GM18507 (cell line): ENCODE results near the gene PYGL.
"Not testable (repeated sequence)": the region's sequence is repeated elsewhere in the genome, so short reads cannot be mapped to it uniquely, and the experiment has no call there.

Experiments
- DNase-seq: peaks from one replicate; pipeline ENCODE4 v3.0.0; 2011; ENCODE audit warnings: low read depth; ENCODE audit not compliant: insufficient read length; ENCODE audit errors: extremely low spot score
- FAIRE-seq: peaks from 2 replicates; lab custom pipeline; 2011; peaks lifted over from hg19 to GRCh38; lab: Jason Lieb, UNC

The PYGL gene

GRCh38 chr14:50932156-50932555 lies 12.1 kb downstream of the PYGL start:
- FAIRE-seq (no peak), DNase-seq (no peak)

GRCh38 chr14:50931559-50931958 lies 12.7 kb downstream of the PYGL start:
- FAIRE-seq, result no peak
- no peak for DNase-seq

DNA sequence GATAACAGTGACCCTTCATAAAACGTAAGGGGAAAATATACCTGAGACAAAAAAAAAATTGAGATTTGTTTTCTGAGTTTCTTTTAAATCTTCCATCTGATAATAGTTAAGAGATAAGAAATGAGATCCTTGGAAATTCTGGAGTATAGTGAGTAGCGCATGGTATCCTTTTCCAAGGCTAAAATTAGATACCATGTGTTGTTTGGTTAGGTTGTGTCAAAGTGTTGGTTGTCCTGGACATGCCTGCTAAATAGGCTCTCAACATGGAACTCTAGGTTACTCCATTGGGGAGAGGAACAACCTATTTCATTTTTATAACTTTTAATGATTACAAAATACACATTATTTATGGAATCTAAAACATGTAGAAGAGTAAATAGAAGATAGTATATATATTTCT lies 14.8 kb downstream of the PYGL start:
- DNase-seq (no peak), FAIRE-seq (no peak)

- DNase-seq (no peak), FAIRE-seq (no peak)
Measured at GRCh38 chr14:50928002-50928635, 16.2 kb downstream of the PYGL start.

- FAIRE-seq (no peak), DNase-seq (no peak)
Measured at GRCh38 chr14:50926851-50927386, 17.4 kb downstream of the PYGL start.

- FAIRE-seq (no peak), DNase-seq (no peak)
Measured at GRCh38 chr14:50924843-50925242, 19.4 kb downstream of the PYGL start.

DNA sequence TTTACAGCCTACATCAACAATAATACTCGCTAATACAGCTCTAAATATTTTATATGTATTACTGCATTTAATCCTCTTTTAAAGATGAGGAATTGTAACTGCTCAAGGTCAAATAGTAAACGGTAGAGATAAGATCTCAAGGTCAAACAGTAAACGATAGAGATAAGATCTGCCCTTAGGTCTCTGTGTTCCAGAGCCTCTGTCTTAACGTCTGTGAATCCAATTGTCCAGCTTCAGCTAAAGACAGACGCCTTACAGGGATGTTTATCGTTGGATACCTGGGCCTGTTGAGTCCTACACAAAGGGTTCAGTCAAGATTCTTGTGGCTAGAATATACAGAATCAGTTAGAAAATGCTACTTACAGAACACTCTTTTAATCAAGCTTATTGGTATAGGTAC lies 20.0 kb downstream of the PYGL start:
- no peak for DNase-seq
- no peak for FAIRE-seq

- FAIRE-seq (no peak), DNase-seq (no peak)
Measured at GRCh38 chr14:50922803-50923202, 21.5 kb downstream of the PYGL start.

DNA sequence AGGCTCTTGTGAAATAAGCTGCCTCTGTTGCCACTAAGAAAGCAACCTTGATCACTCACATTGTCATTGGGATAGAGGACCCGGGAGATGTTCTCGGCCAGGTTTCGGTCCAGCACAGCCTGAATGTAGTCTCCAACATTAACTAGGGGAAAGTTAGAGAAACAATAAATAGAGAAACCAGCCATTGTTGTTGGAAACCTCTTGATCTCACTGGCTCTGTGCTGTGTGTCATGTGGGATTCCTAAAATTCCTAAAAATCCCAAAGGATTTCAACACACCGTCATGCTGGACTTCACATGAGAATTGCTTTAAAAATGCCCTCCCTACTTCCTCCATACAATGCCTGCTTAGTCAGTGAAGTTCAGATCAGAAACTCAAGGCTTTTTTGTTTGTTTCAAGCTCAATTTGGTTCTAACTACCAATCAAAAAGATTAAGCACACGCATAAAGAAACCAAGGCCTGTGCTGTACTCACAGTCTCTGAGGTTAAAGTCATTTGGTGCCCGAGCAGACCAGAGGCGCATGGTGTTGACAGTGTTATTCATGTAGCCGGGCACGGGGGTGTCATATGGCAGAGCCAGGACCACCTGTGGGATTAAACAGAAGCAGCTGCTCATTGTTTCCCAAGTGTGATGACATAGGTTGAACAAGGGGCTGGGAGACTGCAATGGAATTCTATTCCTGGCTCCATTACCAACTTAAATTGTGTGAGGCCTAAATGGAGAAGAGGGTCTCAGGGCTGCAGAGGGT lies 23.6 kb downstream of the PYGL start:
- FAIRE-seq, result no peak
- no peak for DNase-seq

DNA sequence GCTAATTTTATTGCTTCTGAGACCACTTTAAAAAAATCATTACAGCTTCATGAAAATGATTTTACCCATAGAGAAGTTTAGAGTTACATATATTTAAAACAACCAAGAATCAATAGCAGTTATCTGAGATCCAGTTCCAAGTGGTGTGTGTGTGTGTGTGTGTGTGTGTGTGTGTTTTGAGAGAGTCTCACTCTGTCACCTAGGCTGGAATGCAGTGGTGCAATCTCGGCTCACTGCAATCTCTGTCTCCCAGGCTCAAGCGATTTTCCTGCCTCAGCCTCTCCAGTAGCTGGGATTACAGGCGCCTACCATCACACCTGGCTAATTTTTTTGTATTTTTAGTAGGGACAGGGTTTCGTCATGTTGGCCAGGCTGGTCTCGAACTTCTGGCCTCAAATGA lies 24.8 kb downstream of the PYGL start:
- FAIRE-seq, DNase-seq: not testable (repeated sequence)

GRCh38 chr14:50917449-50917848 lies 26.8 kb downstream of the PYGL start:
- no peak for DNase-seq

GRCh38 chr14:50910495-50911420 lies 33.5 kb downstream of the PYGL start:
- FAIRE-seq (no peak), DNase-seq (no peak)

More at GRCh38 chr14:50917449-50917848, 26.8 kb downstream of the PYGL start:
- no peak for FAIRE-seq

GRCh38 chr14:50906326-50907065 lies 37.8 kb downstream of the PYGL start:
- DNase-seq (no peak), FAIRE-seq (no peak)

- DNase-seq (no peak), FAIRE-seq (no peak)
Measured at GRCh38 chr14:50904719-50905118, 39.6 kb downstream of the PYGL start.

- no peak for FAIRE-seq
Measured at GRCh38 chr14:50901361-50901760, 42.9 kb downstream of the PYGL start.

DNA sequence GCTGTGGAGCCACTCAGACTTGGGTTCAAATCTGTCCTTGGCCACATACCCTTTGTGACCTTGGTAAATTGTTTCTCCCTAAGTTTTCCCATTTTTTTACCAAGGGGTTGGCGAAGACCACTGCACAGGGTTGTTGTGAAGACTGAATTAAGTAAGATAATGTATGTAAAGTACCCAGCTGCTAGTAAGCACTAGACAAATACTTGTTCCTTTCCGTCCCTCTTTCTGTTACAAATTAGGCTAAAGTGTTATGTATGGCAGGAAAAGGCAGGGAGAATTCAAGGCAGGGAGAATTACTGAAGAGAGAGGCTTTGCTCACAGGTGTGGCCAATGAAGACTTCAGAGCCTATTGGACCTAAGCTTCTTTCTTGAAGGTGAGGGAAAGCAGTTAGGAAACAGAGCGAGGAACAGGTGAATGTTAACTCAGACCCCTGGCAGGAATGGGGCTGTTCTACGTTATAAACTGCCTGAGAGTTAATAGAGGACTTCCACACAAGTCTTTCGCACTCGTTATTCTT lies 46.6 kb downstream of the PYGL start:
- DNase-seq, result no peak
- FAIRE-seq, result no peak

More at GRCh38 chr14:50901361-50901760, 42.9 kb downstream of the PYGL start:
- no peak for DNase-seq

GRCh38 chr14:50897005-50897404 lies 47.3 kb downstream of the PYGL start:
- not testable (repeated sequence) for DNase-seq, FAIRE-seq

DNA sequence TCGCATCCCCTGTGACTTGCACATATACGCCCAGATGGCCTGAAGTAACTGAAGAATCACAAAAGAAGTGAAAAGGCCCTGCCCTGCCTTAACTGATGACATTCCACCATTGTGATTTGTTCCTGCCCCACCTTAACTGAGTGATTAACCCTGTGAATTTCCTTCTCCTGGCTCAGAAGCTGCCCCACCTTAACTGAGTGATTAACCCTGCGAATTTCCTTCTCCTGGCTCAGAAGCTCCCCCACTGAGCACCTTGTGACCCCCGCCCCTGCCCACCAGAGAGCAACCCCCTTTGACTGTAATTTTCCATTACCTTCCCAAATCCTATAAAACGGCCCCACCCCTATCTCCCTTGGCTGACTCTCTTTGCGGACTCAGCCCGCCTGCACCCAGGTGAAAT lies 47.9 kb downstream of the PYGL start:
- DNase-seq, FAIRE-seq: not testable (repeated sequence)

DNA sequence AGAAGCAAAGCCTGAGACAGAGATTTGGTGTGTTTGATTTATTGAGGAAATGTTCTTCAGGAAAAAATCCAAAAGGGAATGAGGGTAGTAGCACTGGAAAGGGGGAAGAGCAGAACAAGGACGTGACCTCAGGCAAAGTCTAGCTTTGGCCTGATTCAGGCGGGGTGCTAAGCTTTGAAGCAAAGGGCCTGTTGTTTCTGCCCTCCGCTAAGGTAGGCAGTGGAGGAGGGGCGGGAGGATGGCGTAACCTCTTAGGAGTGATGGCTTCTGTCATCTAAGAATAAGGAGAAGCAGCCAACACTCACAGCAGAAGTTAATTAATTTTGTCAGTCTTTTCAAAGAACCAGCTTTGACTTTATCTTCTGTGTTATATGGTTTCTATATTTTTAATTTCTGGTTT lies 52.0 kb downstream of the PYGL start:
- FAIRE-seq (no peak), DNase-seq (no peak)
